ENCODE data around the gene CARS1.

CARS1 gene

GRCh38 chr11:2990617-2991451 lies 66.4 kb downstream of the CARS1 start:
- DNase-seq: peak; percentile 29 to 50

- no peak for DNase-seq
These were observed 67.7 kb downstream of the CARS1 start for GRCh38 chr11:2989551-2989950.

- peak; percentile 28 to 48 for DNase-seq
These were observed 68.2 kb downstream of the CARS1 start for GRCh38 chr11:2989006-2989405.

GRCh38 chr11:2987881-2988861 lies 69.1 kb downstream of the CARS1 start:
- DNase-seq: peak; percentile 90 to 94

- DNase-seq: no peak
These were observed 73.3 kb downstream of the CARS1 start for GRCh38 chr11:2983908-2984307.

- DNase-seq: no peak
These were observed 75.0 kb downstream of the CARS1 start for GRCh38 chr11:2982214-2982613.

GRCh38 chr11:2981130-2981529 lies 76.1 kb downstream of the CARS1 start:
- DNase-seq: no peak

- no peak for DNase-seq
These were observed 76.9 kb downstream of the CARS1 start for GRCh38 chr11:2980168-2980840.

GRCh38 chr11:2977113-2977512 lies 80.1 kb downstream of the CARS1 start:
- no peak for DNase-seq

- DNase-seq: no peak
These were observed 80.7 kb downstream of the CARS1 start for GRCh38 chr11:2976294-2977063.

GRCh38 chr11:2975594-2975993 lies 81.6 kb downstream of the CARS1 start:
- DNase-seq: peak; percentile 5 to 45

- no peak for DNase-seq
These were observed 83.0 kb downstream of the CARS1 start for GRCh38 chr11:2974272-2974671.

- DNase-seq: no peak
These were observed 88.8 kb downstream of the CARS1 start for GRCh38 chr11:2968341-2968900.

- DNase-seq: no peak
These were observed 92.4 kb downstream of the CARS1 start for GRCh38 chr11:2964782-2965181.

- DNase-seq: no peak
These were observed 93.5 kb downstream of the CARS1 start for GRCh38 chr11:2963761-2964160.

- DNase-seq: no peak
These were observed 94.0 kb downstream of the CARS1 start for GRCh38 chr11:2963112-2963754.

- no peak for DNase-seq
These were observed 96.1 kb downstream of the CARS1 start for GRCh38 chr11:2961080-2961479.

GRCh38 chr11:2960139-2960538 lies 97.1 kb downstream of the CARS1 start:
- no peak for DNase-seq

GRCh38 chr11:2958251-2958650 lies 99.0 kb downstream of the CARS1 start:
- no peak for DNase-seq

- DNase-seq: no peak
These were observed 101.2 kb downstream of the CARS1 start for GRCh38 chr11:2955906-2956476.

GRCh38 chr11:2954263-2954662 lies 103.0 kb downstream of the CARS1 start:
- no peak for DNase-seq
